ENCODE results near the gene SHB.

SHB gene

GRCh38 chr9:37946971-37947370 lies 122.1 kb downstream of the SHB start:
- DNase-seq = no peak

GRCh38 chr9:37946041-37946440 lies 123.0 kb downstream of the SHB start:
- no peak for DNase-seq

- DNase-seq = no peak
Measured at GRCh38 chr9:37944671-37945481, 124.2 kb downstream of the SHB start.

GRCh38 chr9:37944266-37944650 lies 124.8 kb downstream of the SHB start:
- DNase-seq = no peak

GRCh38 chr9:37943345-37944265 lies 125.4 kb downstream of the SHB start:
- no peak for DNase-seq

GRCh38 chr9:37942621-37943344 lies 126.2 kb downstream of the SHB start:
- no peak for DNase-seq

GRCh38 chr9:37941253-37941652 lies 127.8 kb downstream of the SHB start:
- DNase-seq = no peak

GRCh38 chr9:37939575-37940095 lies 129.4 kb downstream of the SHB start:
- no peak for DNase-seq

- no peak for DNase-seq
Measured at GRCh38 chr9:37938121-37938891, 130.7 kb downstream of the SHB start.

- DNase-seq = no peak
Measured at GRCh38 chr9:37937366-37937765, 131.7 kb downstream of the SHB start.

GRCh38 chr9:37936965-37937364 lies 132.1 kb downstream of the SHB start:
- DNase-seq = no peak

GRCh38 chr9:37936376-37936775 lies 132.7 kb downstream of the SHB start:
- DNase-seq = no peak

GRCh38 chr9:37935096-37935495 lies 133.9 kb downstream of the SHB start:
- DNase-seq = no peak

- no peak for DNase-seq
Measured at GRCh38 chr9:37931592-37931991, 137.4 kb downstream of the SHB start.

GRCh38 chr9:37929441-37929895 lies 139.6 kb downstream of the SHB start:
- DNase-seq = no peak

- DNase-seq = no peak
Measured at GRCh38 chr9:37928552-37929430, 140.2 kb downstream of the SHB start.

GRCh38 chr9:37927601-37928551 lies 141.2 kb downstream of the SHB start:
- DNase-seq = no peak

GRCh38 chr9:37927132-37927531 lies 141.9 kb downstream of the SHB start:
- no peak for DNase-seq

- DNase-seq = no peak
Measured at GRCh38 chr9:37926737-37927118, 142.3 kb downstream of the SHB start.

Data from RPMI8226 (cell line).